Stimulated activated CD8-positive, alpha-beta memory T cell treated with anti-CD3 and anti-CD28 coated beads, Interleukin-15, amount 100 ng/mL, for 24 hours (primary cell): ENCODE measurements around the gene RETREG3.
"Not testable (repeated sequence)": the region's sequence is repeated elsewhere in the genome, so short reads cannot be mapped to it uniquely, and the experiment has no call there.

Experiments used
- DNase-seq: peaks from one replicate; pipeline ENCODE4 v3.0.0-alpha.2; 2020; ENCODE audit warnings: low read depth

The RETREG3 gene

GRCh38 chr17:42552736-42553135 lies 56.4 kb downstream of the RETREG3 start, which contains the start of gene HSD17B1:
HSD17B1 (plus strand) TSS chr17:42552923; CDS start chr17:42552934, 11 bp downstream.
- DNase-seq = not testable (repeated sequence)

- no peak for DNase-seq
Measured at GRCh38 chr17:42548993-42549755, 60.0 kb downstream of the RETREG3 start.

- peak; percentile 41 for DNase-seq
Measured at GRCh38 chr17:42548070-42548837, 60.9 kb downstream of the RETREG3 start.

- DNase-seq = no peak
Measured at GRCh38 chr17:42547698-42548069, 61.5 kb downstream of the RETREG3 start.

GRCh38 chr17:42547001-42547461 lies 62.1 kb downstream of the RETREG3 start:
- no peak for DNase-seq

- not testable (repeated sequence) for DNase-seq
Measured at GRCh38 chr17:42545755-42546505, 63.2 kb downstream of the RETREG3 start.

GRCh38 chr17:42544874-42545283 lies 64.3 kb downstream of the RETREG3 start:
- no peak for DNase-seq

GRCh38 chr17:42543190-42544079 lies 65.7 kb downstream of the RETREG3 start:
- DNase-seq = no peak

- DNase-seq = no peak
Measured at GRCh38 chr17:42541041-42541833, 67.9 kb downstream of the RETREG3 start.

GRCh38 chr17:42540558-42540957 lies 68.6 kb downstream of the RETREG3 start:
- DNase-seq = not testable (repeated sequence)

- DNase-seq = no peak
Measured at GRCh38 chr17:42538482-42538881, 70.7 kb downstream of the RETREG3 start.

- no peak for DNase-seq
Measured at GRCh38 chr17:42537826-42538451, 71.2 kb downstream of the RETREG3 start.

GRCh38 chr17:42537156-42537805 lies 71.9 kb downstream of the RETREG3 start:
- no peak for DNase-seq

GRCh38 chr17:42536372-42537155 lies 72.6 kb downstream of the RETREG3 start:
- peak; percentile 38 for DNase-seq

GRCh38 chr17:42536048-42536371 lies 73.2 kb downstream of the RETREG3 start, which contains the start of gene NAGLU:
NAGLU (plus strand) TSS chr17:42536241; CDS start chr17:42536273, 32 bp downstream.
- peak; percentile 60 for DNase-seq

- DNase-seq = no peak
Measured at GRCh38 chr17:42535155-42536047, 73.8 kb downstream of the RETREG3 start.
